Parathyroid adenoma (tissue), 2 donors: ENCODE measurements around the gene RNF220.

ENCODE experiments used
- H2AFZ ChIP-seq: fragments of 300-600 bp; sonication (generic); one replicate; pipeline ENCODE4 v1.7.0; 2017; ENCODE audit warnings: antibody characterized with exemption, mild to moderate bottlenecking
- H3K27ac ChIP-seq: fragments of 300-600 bp; sonication (generic); one replicate; pipeline ENCODE4 v1.7.0; 2017
- H3K27me3 ChIP-seq: fragments of 300-600 bp; sonication (generic); one replicate; pipeline ENCODE4 v1.7.0; 2017; ENCODE audit warnings: low read length; ENCODE audit not compliant: control insufficient read depth, insufficient read depth
- H3K36me3 ChIP-seq: fragments of 300-600 bp; sonication (generic); one replicate; pipeline ENCODE4 v1.7.0; 2017; ENCODE audit warnings: low read length; ENCODE audit not compliant: control insufficient read depth, insufficient read depth
- H3K4me1 ChIP-seq: fragments of 300-600 bp; sonication (generic); one replicate; pipeline ENCODE4 v1.7.0; 2017; ENCODE audit warnings: control low read depth
- H3K4me2 ChIP-seq: fragments of 300-600 bp; sonication (generic); one replicate; pipeline ENCODE4 v1.7.0; 2017; ENCODE audit warnings: low read length
- H3K4me3 ChIP-seq: fragments of 300-600 bp; sonication (generic); one replicate; pipeline ENCODE4 v1.7.0; 2017; ENCODE audit warnings: low read depth, low read length
- H3K79me2 ChIP-seq: fragments of 300-600 bp; sonication (generic); one replicate; pipeline ENCODE4 v1.7.0; 2017; ENCODE audit warnings: control low read depth
- H3K9ac ChIP-seq: fragments of 300-600 bp; sonication (generic); one replicate; pipeline ENCODE4 v1.7.0; 2017; ENCODE audit warnings: mild to moderate bottlenecking
- H3K9me3 ChIP-seq: fragments of 300-600 bp; sonication (generic); one replicate; pipeline ENCODE4 v1.7.0; 2017; ENCODE audit warnings: low read length; ENCODE audit not compliant: control insufficient read depth
- CTCF ChIP-seq: fragments of 300-600 bp; sonication (generic); IDR thresholded peaks from one replicate; pipeline ENCODE4 v1.7.0; 2017; ENCODE audit warnings: antibody characterized with exemption, mild to moderate bottlenecking
- donor health status: primary hyperparathyroidism.

Gene RNF220

GRCh38 chr1:44431861-44432260, 26.8 kb downstream of the RNF220 start:
- Histone ChIP-seq H3K4me2 (no peak overlapping the region), H3K9ac (no peak overlapping the region), H3K27me3 (peaks cover 4% of the 10 kb centered on the region), H2AFZ (no peak overlapping the region), H3K36me3 (no peaks in the 10 kb centered on the region), H3K4me3 (no peak overlapping the region), H3K27ac (no peak overlapping the region), H3K79me2 (no peaks in the 10 kb centered on the region), H3K9me3 (no peaks in the 10 kb centered on the region), H3K4me1 (no peaks in the 10 kb centered on the region)
- TF ChIP-seq CTCF, result no peak

- Histone ChIP-seq H3K9ac (no peak overlapping the region), H3K9me3 (no peaks in the 10 kb centered on the region), H2AFZ (no peak overlapping the region), H3K4me1 (no peaks in the 10 kb centered on the region), H3K79me2 (no peaks in the 10 kb centered on the region), H3K36me3 (no peaks in the 10 kb centered on the region), H3K4me2 (no peak overlapping the region), H3K4me3 (no peak overlapping the region), H3K27me3 (peaks cover 4% of the 10 kb centered on the region), H3K27ac (no peak overlapping the region)
- TF ChIP-seq CTCF, result no peak
Observed at GRCh38 chr1:44433209-44433608, 28.2 kb downstream of the RNF220 start.

GRCh38 chr1:44436401-44437106, 31.5 kb downstream of the RNF220 start:
- H3K36me3 ChIP-seq, result no peaks in the 10 kb centered on the region
- H3K27me3 ChIP-seq, result no peaks in the 10 kb centered on the region
- no peaks in the 10 kb centered on the region for H3K4me1 ChIP-seq
- no peak overlapping the region for H3K9ac ChIP-seq
- no peak for TF ChIP-seq CTCF
- H3K9me3 ChIP-seq, result no peaks in the 10 kb centered on the region
- H3K79me2 ChIP-seq, result no peaks in the 10 kb centered on the region
- no peak overlapping the region for H2AFZ ChIP-seq
- no peak overlapping the region for H3K4me2 ChIP-seq
- H3K27ac ChIP-seq, result no peak overlapping the region
- no peak overlapping the region for H3K4me3 ChIP-seq

GRCh38 chr1:44437107-44437716, 32.2 kb downstream of the RNF220 start:
- Histone ChIP-seq H3K4me3 (no peak overlapping the region), H3K27ac (no peak overlapping the region), H3K79me2 (no peaks in the 10 kb centered on the region), H2AFZ (no peak overlapping the region), H3K27me3 (no peaks in the 10 kb centered on the region), H3K4me1 (no peaks in the 10 kb centered on the region), H3K9me3 (no peaks in the 10 kb centered on the region), H3K4me2 (no peak overlapping the region), H3K9ac (no peak overlapping the region), H3K36me3 (no peaks in the 10 kb centered on the region)
- TF ChIP-seq CTCF, result no peak

- H3K9me3 ChIP-seq, result no peaks in the 10 kb centered on the region
- H3K36me3 ChIP-seq, result no peaks in the 10 kb centered on the region
- no peak overlapping the region for H2AFZ ChIP-seq
- H3K4me3 ChIP-seq, result no peak overlapping the region
- TF ChIP-seq CTCF, result no peak
- H3K79me2 ChIP-seq, result no peaks in the 10 kb centered on the region
- H3K27me3 ChIP-seq, result no peaks in the 10 kb centered on the region
- H3K4me2 ChIP-seq, result no peak overlapping the region
- H3K27ac ChIP-seq, result no peak overlapping the region
- H3K4me1 ChIP-seq, result no peaks in the 10 kb centered on the region
- H3K9ac ChIP-seq, result no peak overlapping the region
Observed at GRCh38 chr1:44442791-44443190, 37.7 kb downstream of the RNF220 start.
